Vagina (tissue), 2 donors: Measurements from ENCODE around the gene APOL3.

Experiments
- POLR2A ChIP-seq, 2 donors: fragments of 450-650 bp; IDR thresholded peaks; one replicate each; pipeline ENCODE4 v1.6.1; 2017; ENCODE audit warnings: antibody characterized with exemption in 2 of 2, mild to moderate bottlenecking in 2 of 2, moderate library complexity in 2 of 2
- POLR2AphosphoS5 ChIP-seq, 2 donors: sonication (generic); formaldehyde crosslinking; IDR thresholded peaks; one replicate each; pipeline ENCODE4 v1.9.0; 2017; ENCODE audit warnings: antibody characterized with exemption in 2 of 2, mild to moderate bottlenecking in 2 of 2, low read depth in 1 of 2; ENCODE audit not compliant: insufficient read depth in 1 of 2
- TF ChIP-seq, protein P1 (sequence below), 3 experiments: fragments of 450-650 bp in 2 of 3; fragments of 200-600 bp in 1 of 3; sonication (generic) in 1 of 3; IDR thresholded peaks; one replicate each; pipeline ENCODE4 v1.5.1; 2017 to 2019; ENCODE audit warnings: antibody characterized with exemption in 3 of 3, mild to moderate bottlenecking in 2 of 3, moderate library complexity in 2 of 3

DNA sequence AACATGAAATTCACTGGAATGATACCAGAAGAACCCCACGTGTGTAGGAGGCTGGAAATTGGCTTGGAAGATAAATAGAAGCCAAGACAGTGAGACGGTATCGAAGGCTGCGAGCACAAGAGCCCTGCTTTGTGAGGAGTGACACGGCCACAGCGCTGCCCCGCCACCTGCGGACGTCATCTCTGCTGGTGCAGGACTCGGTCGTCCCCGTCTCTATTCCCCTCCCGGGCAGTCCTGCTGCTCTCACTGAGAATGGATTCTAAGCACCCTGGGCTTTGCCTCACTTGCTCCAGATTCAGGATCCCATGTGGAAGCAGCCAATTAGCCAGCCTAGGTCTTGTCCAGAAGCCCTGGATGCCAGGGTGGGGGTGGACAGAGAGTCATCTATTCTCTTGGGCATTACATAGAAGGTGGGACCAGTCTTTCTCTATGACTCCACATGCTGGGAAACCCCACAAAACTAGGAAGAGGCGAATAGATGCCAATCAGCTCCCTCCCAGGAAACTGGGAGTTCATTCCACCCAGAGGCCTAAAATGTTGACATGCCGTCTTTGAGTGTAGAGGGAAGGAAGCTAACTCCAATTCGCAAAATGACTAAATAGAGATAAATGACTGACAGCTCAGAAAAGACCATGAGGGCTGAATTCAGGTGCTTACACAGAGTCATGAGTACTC is 25.1 kb downstream of the APOL3 start:
- no peak for TF ChIP-seq POLR2A (IDR thresholded peaks at IDR 0.05)
- TF ChIP-seq, protein P1, sequence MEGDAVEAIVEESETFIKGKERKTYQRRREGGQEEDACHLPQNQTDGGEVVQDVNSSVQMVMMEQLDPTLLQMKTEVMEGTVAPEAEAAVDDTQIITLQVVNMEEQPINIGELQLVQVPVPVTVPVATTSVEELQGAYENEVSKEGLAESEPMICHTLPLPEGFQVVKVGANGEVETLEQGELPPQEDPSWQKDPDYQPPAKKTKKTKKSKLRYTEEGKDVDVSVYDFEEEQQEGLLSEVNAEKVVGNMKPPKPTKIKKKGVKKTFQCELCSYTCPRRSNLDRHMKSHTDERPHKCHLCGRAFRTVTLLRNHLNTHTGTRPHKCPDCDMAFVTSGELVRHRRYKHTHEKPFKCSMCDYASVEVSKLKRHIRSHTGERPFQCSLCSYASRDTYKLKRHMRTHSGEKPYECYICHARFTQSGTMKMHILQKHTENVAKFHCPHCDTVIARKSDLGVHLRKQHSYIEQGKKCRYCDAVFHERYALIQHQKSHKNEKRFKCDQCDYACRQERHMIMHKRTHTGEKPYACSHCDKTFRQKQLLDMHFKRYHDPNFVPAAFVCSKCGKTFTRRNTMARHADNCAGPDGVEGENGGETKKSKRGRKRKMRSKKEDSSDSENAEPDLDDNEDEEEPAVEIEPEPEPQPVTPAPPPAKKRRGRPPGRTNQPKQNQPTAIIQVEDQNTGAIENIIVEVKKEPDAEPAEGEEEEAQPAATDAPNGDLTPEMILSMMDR (IDR thresholded peaks at IDR 0.05), result no peak
- no peak for TF ChIP-seq POLR2AphosphoS5 (IDR thresholded peaks at IDR 0.05; ENCODE audit: insufficient read depth in 1 of 2, low read depth in 1 of 2)
